Coronary artery (tissue), 2 donors: Measurements from ENCODE around the gene GPR39.

Source experiments
- DNase-seq: peaks from one replicate; pipeline ENCODE4 v3.0.0-alpha.2; 2017; ENCODE audit warnings: low spot score
- H3K27ac ChIP-seq, 2 donors: fragments of 200-600 bp; sonication (generic); one replicate each; pipeline ENCODE4 v1.5.1; 2016 to 2019
- H3K4me3 ChIP-seq: fragments of 200-600 bp; sonication (generic); 2 replicates; pipeline ENCODE4 v1.5.1; 2016; ENCODE audit warnings: mild to moderate bottlenecking, moderate library complexity
- CTCF ChIP-seq: fragments of 200-600 bp; sonication (generic); IDR thresholded peaks from one replicate; pipeline ENCODE4 v1.5.1; 2019; ENCODE audit warnings: antibody characterized with exemption

GPR39 gene

GRCh38 chr2:132638313-132639040 is 221.9 kb downstream of the GPR39 start:
- H3K27ac ChIP-seq: no peak overlapping the region
- no peak for DNase-seq
- H3K4me3 ChIP-seq: no peak overlapping the region
- TF ChIP-seq CTCF: no peak

GRCh38 chr2:132640116-132640515 is 223.5 kb downstream of the GPR39 start:
- DNase-seq: no peak
- H3K4me3 ChIP-seq: no peak overlapping the region
- TF ChIP-seq CTCF: no peak
- no peak overlapping the region for H3K27ac ChIP-seq

GRCh38 chr2:132641819-132642218 is 225.2 kb downstream of the GPR39 start:
- no peak overlapping the region for H3K4me3 ChIP-seq
- no peak overlapping the region for H3K27ac ChIP-seq
- no peak for DNase-seq
- TF ChIP-seq CTCF: no peak

GRCh38 chr2:132642415-132642814 is 225.8 kb downstream of the GPR39 start:
- TF ChIP-seq CTCF: no peak
- no peak overlapping the region for H3K27ac ChIP-seq
- no peak overlapping the region for H3K4me3 ChIP-seq
- DNase-seq: no peak

GRCh38 chr2:132645176-132645575 is 228.6 kb downstream of the GPR39 start:
- no peak for TF ChIP-seq CTCF
- Histone ChIP-seq H3K4me3 (no peak overlapping the region), H3K27ac (no peak overlapping the region)
- DNase-seq: no peak

GRCh38 chr2:132645722-132646539 is 229.3 kb downstream of the GPR39 start:
- DNase-seq: no peak
- TF ChIP-seq CTCF: no peak
- Histone ChIP-seq H3K4me3 (no peak overlapping the region), H3K27ac (no peak overlapping the region)
